Activated naive CD4-positive, alpha-beta T cell treated with Interleukin-2 at 50 U/mL for 16 hours (primary cell): Measurements from ENCODE around the gene PLCL2.

Source experiments
- DNase-seq: peaks from one replicate; pipeline ENCODE4 v3.0.0-alpha.2; 2020

The PLCL2 gene

DNA sequence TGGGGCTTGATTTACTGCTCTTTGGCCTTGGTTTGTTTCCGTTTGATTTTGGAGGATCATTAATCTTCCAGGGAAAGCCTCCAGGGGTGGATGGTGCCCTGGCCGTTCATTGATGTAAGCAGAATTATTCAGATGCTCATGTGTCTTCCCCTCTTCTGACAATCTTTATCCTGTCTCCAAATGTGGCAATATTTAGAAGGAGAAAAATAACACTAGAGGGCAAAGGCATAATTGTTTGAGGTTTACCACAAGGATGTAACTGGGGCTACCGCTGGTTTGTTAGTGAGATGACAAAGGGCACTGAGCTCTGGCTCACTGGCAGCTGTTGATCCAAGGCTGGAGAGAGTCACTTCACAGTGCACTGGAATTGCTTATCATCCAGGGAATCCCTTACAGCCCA, 18.2 kb upstream of the PLCL2 start:
- no peak for DNase-seq

GRCh38 chr3:16868513-16868912, 16.2 kb upstream of the PLCL2 start:
- DNase-seq, result no peak

GRCh38 chr3:16869261-16870005, 15.3 kb upstream of the PLCL2 start:
- no peak for DNase-seq

DNA sequence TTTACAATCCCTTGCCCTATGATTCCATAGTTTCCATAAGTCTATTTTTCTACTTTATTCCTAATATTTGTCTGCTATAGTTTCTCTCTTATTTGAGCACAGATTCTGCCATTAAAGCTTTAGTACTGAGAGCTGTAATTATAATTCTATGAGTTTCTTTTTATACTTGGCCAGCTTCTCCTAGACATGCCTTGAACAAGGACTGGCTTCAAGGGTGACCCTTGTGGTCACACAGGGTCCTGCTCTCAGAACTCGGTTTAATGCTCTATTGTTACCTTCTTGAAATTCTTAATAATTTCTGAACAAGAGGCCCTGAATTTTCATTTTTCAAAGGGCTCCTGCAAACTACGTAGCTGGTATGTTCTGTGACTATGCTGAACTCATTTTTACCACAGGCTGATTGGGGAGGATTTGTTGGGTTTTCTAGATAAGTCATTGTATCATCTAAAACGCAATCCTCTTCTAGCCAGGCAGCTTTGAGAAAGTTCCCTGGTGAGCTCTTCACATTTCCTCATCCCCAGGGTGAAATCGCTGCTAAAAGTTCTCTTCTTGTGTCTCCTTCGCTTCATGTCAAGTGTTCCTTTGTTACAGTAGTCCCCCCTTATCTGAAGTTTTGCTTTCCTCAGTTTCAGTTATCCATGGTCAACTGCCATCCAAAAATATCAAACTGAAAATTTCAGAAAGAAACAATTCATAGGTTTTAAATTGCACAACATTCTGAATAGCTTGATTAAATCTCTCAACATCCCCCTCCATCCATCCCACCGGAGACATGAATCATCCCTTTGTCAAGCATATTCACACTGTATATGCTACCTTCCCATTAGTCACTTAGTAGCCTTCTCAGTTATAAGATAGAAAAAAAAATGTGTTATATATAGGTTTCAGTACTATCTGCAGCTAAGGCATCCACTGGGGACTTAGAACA, 12.6 kb upstream of the PLCL2 start:
- no peak for DNase-seq

GRCh38 chr3:16873872-16874271, 10.9 kb upstream of the PLCL2 start:
- no peak for DNase-seq

GRCh38 chr3:16875876-16876550, 8.7 kb upstream of the PLCL2 start:
- no peak for DNase-seq

- no peak for DNase-seq
These were observed 7.2 kb upstream of the PLCL2 start for GRCh38 chr3:16877505-16877904.

DNA sequence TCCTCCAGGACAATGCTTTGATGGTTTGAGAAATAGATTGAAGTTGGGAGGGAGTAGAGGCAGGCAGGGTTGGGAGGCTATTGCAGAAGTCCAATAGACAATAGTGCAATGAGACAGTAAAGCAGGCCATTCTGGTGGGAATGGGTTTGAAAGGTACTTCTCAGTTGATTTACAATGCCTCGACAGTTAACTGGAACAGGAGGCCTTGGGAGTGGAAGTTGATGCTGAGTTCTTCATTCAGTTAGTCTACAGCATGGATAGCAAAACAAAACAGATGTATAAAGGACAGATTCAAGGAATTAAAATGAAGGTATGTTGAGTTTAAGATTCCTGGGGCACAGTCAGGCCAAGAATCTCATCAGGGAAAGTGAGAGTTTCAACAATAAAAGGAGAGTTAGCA, 6.8 kb upstream of the PLCL2 start:
- DNase-seq, result no peak

DNA sequence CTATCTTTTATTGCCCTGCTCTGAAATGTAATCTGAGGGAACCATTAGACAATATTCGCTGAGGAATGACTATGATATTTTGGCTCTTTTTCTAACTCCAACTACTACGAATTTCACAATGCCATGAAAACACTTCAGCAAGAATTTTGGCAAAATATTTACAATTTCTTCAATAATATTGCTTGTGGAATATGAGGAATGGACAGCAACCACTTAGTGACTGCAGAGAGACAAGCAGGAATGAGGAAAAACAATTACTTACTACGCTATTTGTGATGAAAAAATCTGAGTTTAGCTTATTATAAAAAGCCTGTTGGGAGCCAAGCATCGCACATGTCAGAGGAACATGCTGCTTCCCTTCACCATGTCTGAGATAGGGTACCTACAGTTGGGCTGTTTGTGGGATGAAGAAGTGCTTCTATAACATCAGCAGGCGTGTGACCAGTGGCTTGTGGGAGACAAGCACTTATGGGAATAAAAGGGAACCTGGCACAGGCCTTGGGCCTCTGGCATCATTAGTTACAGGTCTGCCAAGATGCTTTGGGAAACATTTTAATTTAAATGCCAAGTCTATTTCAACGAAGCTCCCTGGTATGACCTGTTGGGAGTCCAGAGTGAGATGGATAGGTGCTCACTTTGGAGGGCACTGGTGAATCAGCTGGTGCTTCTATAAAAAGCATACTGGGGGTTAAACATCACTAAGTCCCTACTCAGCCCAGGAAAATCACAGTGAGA, 2.7 kb upstream of the PLCL2 start:
- no peak for DNase-seq

- no peak for DNase-seq
These were observed 1.6 kb upstream of the PLCL2 start for GRCh38 chr3:16883057-16883722.

GRCh38 chr3:16883723-16884083, 1.1 kb upstream of the PLCL2 start:
- DNase-seq, result no peak

DNA sequence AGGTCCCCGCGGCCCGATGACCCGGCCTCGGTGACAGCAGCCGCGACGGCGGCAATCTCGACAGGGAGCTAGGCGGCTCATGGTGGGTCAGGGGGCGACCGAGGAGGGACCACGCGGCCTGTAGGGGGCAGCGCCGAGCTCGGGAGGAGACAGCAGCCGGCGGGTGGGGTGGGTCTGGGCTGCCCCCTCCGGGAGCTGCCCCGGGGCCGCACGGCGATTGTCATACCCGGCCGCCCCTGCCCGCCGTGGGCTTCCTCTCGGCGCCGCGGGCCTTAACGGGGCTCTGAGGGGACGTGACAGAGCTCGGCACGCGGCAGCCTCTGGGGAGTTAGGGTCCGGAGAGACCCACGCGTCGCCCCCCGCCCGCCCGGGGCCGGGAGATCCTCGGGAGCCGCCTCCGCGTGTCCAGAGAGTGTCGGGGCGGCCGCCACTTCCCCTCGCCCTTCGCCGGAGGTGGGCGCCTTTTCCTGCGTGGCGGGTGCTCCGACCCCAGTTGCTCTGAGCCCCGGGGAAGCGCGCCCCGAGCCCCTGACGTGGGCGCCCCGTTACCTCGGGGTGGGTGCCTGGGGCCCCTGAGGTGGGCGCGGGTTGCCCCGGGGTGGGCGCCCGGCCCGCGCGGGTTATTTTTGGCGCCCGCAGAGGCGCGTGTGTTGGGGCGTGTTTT, 539 bp upstream of the PLCL2 start:
- peak; percentile 81 for DNase-seq

GRCh38 chr3:16885593-16886302, 993 bp downstream of the PLCL2 start:
- DNase-seq, result no peak

GRCh38 chr3:16886303-16886683, 1.5 kb downstream of the PLCL2 start:
- DNase-seq, result no peak

GRCh38 chr3:16887130-16887529, 2.4 kb downstream of the PLCL2 start:
- no peak for DNase-seq

DNA sequence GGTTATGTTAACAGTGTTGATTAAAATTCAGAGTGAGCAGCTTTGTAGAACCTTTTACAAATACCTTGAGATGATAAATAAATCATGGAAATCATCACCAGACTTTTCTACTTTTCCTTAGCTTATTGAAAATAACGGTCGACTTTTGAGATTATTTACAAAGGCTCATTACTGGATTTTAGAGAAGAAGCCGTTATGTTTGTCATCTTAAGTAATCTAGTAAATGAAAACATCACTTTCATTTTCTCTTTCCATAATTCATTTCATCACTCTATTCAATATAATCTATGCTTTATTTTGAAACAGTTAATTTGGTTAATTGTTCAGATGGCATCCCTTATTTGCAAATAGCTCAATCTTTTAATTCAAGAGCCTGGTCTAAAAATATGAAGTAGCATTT, 3.6 kb downstream of the PLCL2 start:
- DNase-seq, result no peak

DNA sequence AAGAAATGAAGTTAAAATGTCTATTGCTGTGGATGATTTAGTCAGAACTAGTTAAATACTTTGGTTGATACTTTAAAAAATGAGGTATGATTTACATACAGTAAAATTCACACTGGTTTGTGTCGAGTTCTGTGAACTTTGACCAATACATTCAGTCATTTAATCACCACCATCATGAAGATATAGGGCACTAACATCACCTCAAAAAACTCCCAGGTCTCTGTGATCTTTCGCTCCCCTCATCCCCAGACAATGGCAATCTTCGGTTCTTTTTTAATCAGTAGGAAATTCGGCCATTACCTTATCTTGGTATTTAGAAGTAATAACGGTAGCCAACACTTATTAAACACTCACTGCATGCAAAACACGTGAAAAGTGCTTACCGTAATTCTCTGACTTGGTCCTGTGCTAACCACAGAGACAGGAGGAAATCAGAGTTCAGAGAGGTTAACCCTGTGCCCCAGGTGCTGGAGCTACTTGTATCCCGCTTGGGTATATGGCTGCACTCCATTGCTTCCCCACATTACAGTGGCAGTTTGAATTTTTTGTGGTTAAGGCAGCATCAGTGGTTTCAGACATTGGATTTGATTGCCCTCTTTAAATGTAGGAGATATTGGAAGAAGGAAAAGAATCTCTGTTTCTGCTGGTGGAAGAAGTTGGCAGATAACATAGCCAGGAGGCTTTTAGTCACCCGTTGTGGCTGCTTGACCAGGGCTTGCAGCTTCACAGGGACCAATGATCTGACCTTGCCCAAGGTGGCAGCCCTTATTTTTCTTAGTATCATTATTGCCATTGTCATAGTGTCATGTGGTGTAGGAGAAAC, 4.2 kb downstream of the PLCL2 start:
- peak; percentile 24 for DNase-seq

DNA sequence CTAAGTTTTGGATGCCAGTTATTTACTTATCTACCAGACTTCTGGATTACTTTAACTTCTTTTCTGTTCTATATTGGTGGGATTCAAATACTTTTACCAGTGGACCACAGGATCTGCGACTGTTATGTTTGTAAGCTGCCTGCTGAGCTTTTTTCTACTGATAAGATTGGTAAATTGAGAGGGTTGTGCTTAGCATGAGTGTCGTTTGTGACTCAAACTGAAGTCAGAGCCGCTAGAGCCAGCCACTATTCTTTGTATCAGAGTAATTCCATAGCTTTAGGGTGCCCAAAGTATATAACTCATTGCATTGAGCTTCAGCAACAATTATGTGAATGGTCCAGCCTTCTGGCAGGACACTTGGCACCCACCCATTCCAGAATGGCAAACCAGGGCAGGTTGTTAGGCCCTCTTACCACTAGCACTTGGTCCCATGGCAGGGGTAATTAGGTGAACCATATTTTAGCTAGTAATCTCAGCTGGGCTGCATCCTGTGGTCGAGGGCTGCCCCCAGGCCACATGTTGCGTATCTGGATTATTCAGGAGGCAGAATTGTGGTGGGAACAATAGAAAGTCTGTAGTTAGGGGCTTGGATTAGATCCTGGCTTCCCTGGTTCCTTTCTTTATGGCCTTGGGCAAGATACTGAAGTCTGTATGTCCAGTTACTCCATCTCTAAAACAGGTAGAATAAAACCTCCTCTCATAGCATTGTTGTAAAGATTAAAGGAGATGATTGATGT, 6.0 kb downstream of the PLCL2 start:
- no peak for DNase-seq

- no peak for DNase-seq
These were observed 9.0 kb downstream of the PLCL2 start for GRCh38 chr3:16893618-16894200.
